Esophagus muscularis mucosa (tissue), 4 donors: ENCODE data around the gene PLEKHA6. TPM values are rescaled to one million over a fixed set of nuclear protein-coding genes. Genes with fewer than 3 reads are reported as not detected.

Experiments used
- DNase-seq: peaks from one replicate; pipeline ENCODE4 v3.0.0-alpha.2; 2017; ENCODE audit errors: extremely low spot score
- H3K27ac ChIP-seq, 4 donors: fragments of 200-600 bp; sonication (generic); replicated peaks in 1 of 4; 1 replicate in 3 of 4; 2 replicates in 1 of 4; pipeline ENCODE4 v1.5.1; 2016 to 2019; ENCODE audit warnings: mild to moderate bottlenecking in 1 of 4
- H3K27me3 ChIP-seq, 4 donors: fragments of 200-600 bp; sonication (generic); one replicate each; pipeline versions ENCODE4 v1.5.1 to v1.6.0; 2016 to 2019
- H3K36me3 ChIP-seq, 4 donors: fragments of 200-600 bp; sonication (generic); one replicate each; pipeline ENCODE4 v1.5.1; 2016 to 2019
- H3K4me1 ChIP-seq, 4 donors: fragments of 200-600 bp; sonication (generic); one replicate each; pipeline ENCODE4 v1.5.1; 2016 to 2019
- H3K4me3 ChIP-seq, 4 donors: fragments of 200-600 bp; sonication (generic); 1 replicate in 2 of 4; 2 replicates in 2 of 4; pipeline ENCODE4 v1.5.1; 2016 to 2019; ENCODE audit warnings: mild to moderate bottlenecking in 4 of 4, moderate library complexity in 1 of 4
- H3K9me3 ChIP-seq, 4 donors: fragments of 200-600 bp; sonication (generic); 1 replicate in 3 of 4; 2 replicates in 1 of 4; pipeline ENCODE4 v1.5.1; 2016 to 2019
- CTCF ChIP-seq, 3 experiments: fragments of 200-600 bp in 2 of 3; fragments of 450-650 bp in 1 of 3; sonication (generic) in 2 of 3; IDR thresholded peaks; one replicate each; pipeline ENCODE4 v1.5.1; 2017 to 2019; ENCODE audit warnings: antibody characterized with exemption in 3 of 3, mild to moderate bottlenecking in 2 of 3, moderate library complexity in 1 of 3
- EP300 ChIP-seq: sonication (generic); formaldehyde crosslinking; IDR thresholded peaks from one replicate; pipeline ENCODE4 v1.6.1; 2017; ENCODE audit warnings: antibody characterized with exemption
- POLR2A ChIP-seq: fragments of 450-650 bp; IDR thresholded peaks from one replicate; pipeline ENCODE4 v1.6.1; 2017; ENCODE audit warnings: antibody characterized with exemption, moderate library complexity, mild to moderate bottlenecking, low read depth
- POLR2AphosphoS5 ChIP-seq, 2 donors: sonication (generic); formaldehyde crosslinking; IDR thresholded peaks; one replicate each; pipeline ENCODE4 v1.6.1; 2017; ENCODE audit warnings: antibody characterized with exemption in 2 of 2
- WGBS: methylation state at CpG from one replicate; pipeline ENCODE4 v1.1.5; 2018; 5-methylcytosine and 5-hydroxymethylcytosine counted together
- intact Hi-C: fragments of 100-400 bp; cut with DNase I; formaldehyde crosslinking; loops from one replicate; pipeline ENCODE4 v1.15.1; 2023
- total RNA-seq, 4 donors: library from RNA; depleted of rRNA; stranded (reverse); fragments of >200 nt; gene quantifications; one replicate each; pipeline versions ENCODE4 v1.1.0 to v1.2.1, GENCODE V29; 2016

PLEKHA6 gene
- total RNA-seq, 4 donors from 2014 or later: 11.9 to 22.4 (median 15.9) TPM

DNA sequence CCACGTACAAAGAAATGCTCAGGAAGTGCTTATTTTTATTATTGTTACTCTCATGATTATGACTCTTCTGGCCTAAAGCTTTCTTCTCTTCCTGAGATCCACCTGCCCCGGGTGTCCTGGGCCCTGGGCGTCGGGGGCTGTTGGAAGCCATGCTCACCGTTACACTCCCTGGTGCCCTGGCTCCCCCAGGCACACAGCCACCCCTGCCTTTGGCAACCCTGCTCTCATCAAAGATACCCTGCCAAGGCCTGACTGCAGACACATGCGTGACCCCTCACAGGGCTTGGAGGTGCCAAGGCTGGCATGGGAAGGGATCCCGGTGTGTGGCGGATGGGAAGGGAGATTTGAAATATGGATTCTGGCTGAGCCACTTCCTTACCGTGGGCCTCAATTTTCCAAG lies 160.2 kb downstream of the PLEKHA6 start:
- H3K27ac ChIP-seq: no peak overlapping the region
- no peak overlapping the region for H3K4me3 ChIP-seq
- WGBS: 86% methylated on average over 9 of the region's 9 CpGs
- intact Hi-C loops: no loop called here
- H3K4me1 ChIP-seq: peaks cover 0 to 5% (median 2%) of the 10 kb centered on the region in 4 donors
- no peaks in the 10 kb centered on the region for H3K36me3 ChIP-seq
- peaks cover 0 to 87% (median 4%) of the 10 kb centered on the region in 4 donors for H3K27me3 ChIP-seq
- DNase-seq: no peak
- TF ChIP-seq POLR2A (no peak), POLR2AphosphoS5 (IDR thresholded peaks at IDR 0.05) (no peak), CTCF (IDR thresholded peaks at IDR 0.05) (no peak), EP300 (no peak)
- no peaks in the 10 kb centered on the region for H3K9me3 ChIP-seq

- Histone ChIP-seq H3K27ac (no peak overlapping the region), H3K4me1 (peaks cover 0 to 5% (median 2%) of the 10 kb centered on the region in 4 donors), H3K4me3 (no peak overlapping the region), H3K36me3 (no peaks in the 10 kb centered on the region), H3K27me3 (peaks cover 0 to 86% (median 2%) of the 10 kb centered on the region in 4 donors), H3K9me3 (no peaks in the 10 kb centered on the region)
- TF ChIP-seq EP300 (no peak), POLR2A (no peak), POLR2AphosphoS5 (IDR thresholded peaks at IDR 0.05) (no peak), CTCF (IDR thresholded peaks at IDR 0.05) (no peak)
- intact Hi-C loops: no loop called here
- DNase-seq: no peak
- 75% methylated on average over 18 of the region's 18 CpGs for WGBS
Observed at GRCh38 chr1:204198348-204199340, 161.1 kb downstream of the PLEKHA6 start.

DNA sequence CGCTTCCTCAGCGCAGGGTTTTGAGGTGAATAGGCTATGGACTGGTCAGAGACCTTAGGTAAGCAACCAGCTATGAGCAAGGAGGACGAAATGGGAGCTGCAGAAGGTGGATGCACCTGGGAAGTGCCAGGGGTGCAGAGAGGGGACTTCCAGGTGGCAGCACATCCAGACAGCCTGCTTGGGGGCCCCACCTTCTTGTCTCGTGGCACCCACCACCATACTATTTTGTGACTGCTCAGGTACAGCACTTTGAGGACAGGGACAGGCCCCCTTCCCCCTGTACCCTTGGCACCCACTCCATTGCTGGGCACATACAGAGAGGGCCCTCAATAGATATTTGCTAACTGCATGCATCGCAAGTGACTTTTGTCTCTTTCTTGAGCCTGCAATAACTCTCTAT lies 162.7 kb downstream of the PLEKHA6 start:
- H3K27ac ChIP-seq: no peak overlapping the region
- no peaks in the 10 kb centered on the region for H3K36me3 ChIP-seq
- no peaks in the 10 kb centered on the region for H3K9me3 ChIP-seq
- DNase-seq: no peak
- intact Hi-C loops: no loop called here
- H3K4me1 ChIP-seq: peaks cover 0 to 5% (median 2%) of the 10 kb centered on the region in 4 donors
- H3K4me3 ChIP-seq: no peak overlapping the region
- TF ChIP-seq POLR2A (no peak), CTCF (IDR thresholded peaks at IDR 0.05) (no peak), POLR2AphosphoS5 (IDR thresholded peaks at IDR 0.05) (no peak), EP300 (no peak)
- peaks cover 0 to 83% (median 2%) of the 10 kb centered on the region in 4 donors for H3K27me3 ChIP-seq
- WGBS: 92% methylated on average over 2 of the region's 5 CpGs

GRCh38 chr1:204196068-204196795 lies 163.5 kb downstream of the PLEKHA6 start, which contains the start of gene KISS1:
TSS of gene KISS1 (minus strand) at chr1:204196491. CDS start at chr1:204192876, 3,615 bp downstream.
- DNase-seq: no peak
- no peak within 1 kb of the TSS for H3K27ac ChIP-seq
- H3K9me3 ChIP-seq: no peaks in the 10 kb centered on the region
- no peak within 1 kb of the TSS for H3K4me3 ChIP-seq
- H3K27me3 ChIP-seq: peaks cover 0 to 83% (median 2%) of the 10 kb centered on the region in 4 donors
- TF ChIP-seq POLR2A (no peak), CTCF (IDR thresholded peaks at IDR 0.05) (no peak), POLR2AphosphoS5 (IDR thresholded peaks at IDR 0.05) (no peak), EP300 (no peak)
- peaks cover 0 to 5% (median 2%) of the 10 kb centered on the region in 4 donors for H3K4me1 ChIP-seq
- WGBS: 65% methylated on average over 14 of the region's 18 CpGs
- intact Hi-C loops: no loop called here
- no peaks in the 10 kb centered on the region for H3K36me3 ChIP-seq
